ENCODE results near the gene ACTR6. TPM values are rescaled to one million over a fixed set of nuclear protein-coding genes. Genes with fewer than 3 reads are reported as not detected.

The ACTR6 gene
- total and polyA plus RNA-seq, 2 donors (not counting 3 experiments of a cell fraction or from before 2014, with no cell fraction given), result 7.5 to 23.2 TPM

- DNase-seq (ENCODE audit: low read depth, low spot score), result no peak
Observed at GRCh38 chr12:100213016-100213891, 12.6 kb downstream of the ACTR6 start.

More at GRCh38 chr12:100213016-100213891, 12.6 kb downstream of the ACTR6 start:
- Histone ChIP-seq H3K4me2 (ENCODE audit: insufficient read depth, low read length) (no peak overlapping the region), H3K9me3 (replicated peaks; ENCODE audit: control insufficient read depth, insufficient read depth, low read length) (no peaks in the 10 kb centered on the region), H3K4me1 (ENCODE audit: control insufficient read depth, extremely low read depth, insufficient read depth, low read length) (no peaks in the 10 kb centered on the region), H4K20me1 (replicated peaks; ENCODE audit: control insufficient read depth, extremely low read depth, insufficient read depth, low read length) (no peaks in the 10 kb centered on the region), H3K9ac (replicated peaks; ENCODE audit: extremely low read depth, insufficient read depth, low read length) (no peak overlapping the region), H2AFZ (ENCODE audit: low read depth, low read length) (no peak overlapping the region), H3K79me2 (ENCODE audit: control insufficient read depth, insufficient read depth, low read length) (no peaks in the 10 kb centered on the region), H3K27me3 (ENCODE audit: control insufficient read depth in 2 of 2, insufficient read depth in 2 of 2, low read length in 2 of 2) (no peaks in the 10 kb centered on the region), H3K9me1 (replicated peaks; ENCODE audit: control insufficient read depth, extremely low read depth, insufficient read depth, low read length) (no peaks in the 10 kb centered on the region), H3K4me3 (replicated peaks in 1 of 3; ENCODE audit: insufficient read depth in 1 of 3, low read depth in 1 of 3, low read length in 3 of 3) (no peak overlapping the region), H3K27ac (ENCODE audit: insufficient read depth, low read depth, low read length) (no peak overlapping the region), H3K36me3 (ENCODE audit: control insufficient read depth in 2 of 2, extremely low read depth in 1 of 2, insufficient read depth in 2 of 2, low read length in 2 of 2) (peaks cover 4 to 13% of the 10 kb centered on the region in 2 experiments)
- no TSS peak for BruUV-seq (replicated peaks)
- no peak for FAIRE-seq
- CTCF ChIA-PET, result interaction anchor here (0.9 to 1.5 kb wide), 3 partner anchors 12 to 191 kb away, joined by 3 to 4 read pairs (median 4); partner anchors contain the start of gene ACTR6
- no peak for TF ChIP-seq EZH2 (IDR thresholded peaks at IDR 0.05; ENCODE audit: borderline replicate concordance, low read depth, low read length, severe bottlenecking)
- TF ChIP-seq FOS (IDR thresholded peaks at IDR 0.05; ENCODE audit: borderline replicate concordance, insufficient read depth, low read length), result no peak
- no peak for TF ChIP-seq CTCF (IDR thresholded peaks at IDR 0.05; ENCODE audit: extremely low read depth in 1 of 2, insufficient read depth in 1 of 2, low read depth in 1 of 2, low read length in 2 of 2)
- TF ChIP-seq POLR2A (IDR thresholded peaks at IDR 0.05; ENCODE audit: low read depth, low read length), result no peak
- no peak for TF ChIP-seq GATA2 (IDR thresholded peaks at IDR 0.05; ENCODE audit: insufficient read depth, insufficient read length, low read depth, low read length)
- TF ChIP-seq MYC (IDR thresholded peaks at IDR 0.05; ENCODE audit: low read depth, low read length), result no peak
- no peak for TF ChIP-seq POLR2AphosphoS5 (IDR thresholded peaks at IDR 0.05; ENCODE audit: insufficient read depth, low read depth, low read length)
- TF ChIP-seq, protein P1, sequence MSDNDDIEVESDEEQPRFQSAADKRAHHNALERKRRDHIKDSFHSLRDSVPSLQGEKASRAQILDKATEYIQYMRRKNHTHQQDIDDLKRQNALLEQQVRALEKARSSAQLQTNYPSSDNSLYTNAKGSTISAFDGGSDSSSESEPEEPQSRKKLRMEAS (IDR thresholded peaks at IDR 0.05; ENCODE audit: insufficient read depth, insufficient read length), result no peak
- TF ChIP-seq JUN (IDR thresholded peaks at IDR 0.05; ENCODE audit: borderline replicate concordance, insufficient read depth, insufficient read length, low read depth), result no peak
- POLR2A ChIA-PET, result no interaction called here
- intact Hi-C loops (cut with micrococcal nuclease) (no loop called here), dilution Hi-C loops (cut with MboI; ENCODE audit: extremely low pct_ligation_motif_present, low sequenced_read_pairs) (no loop called here)

Data from endothelial cell of umbilical vein (primary cell).